Breast epithelium (tissue), 3 donors: ENCODE data around the gene ADPRM.

Source experiments
- CTCF ChIP-seq, 3 donors: fragments of 450-650 bp; IDR thresholded peaks; one replicate each; pipeline ENCODE4 v1.5.1; 2016 to 2017; ENCODE audit warnings: antibody characterized with exemption in 3 of 3, mild to moderate bottlenecking in 3 of 3, moderate library complexity in 3 of 3
- POLR2A ChIP-seq: fragments of 450-650 bp; IDR thresholded peaks from one replicate; pipeline ENCODE4 v1.6.1; 2016; ENCODE audit warnings: antibody characterized with exemption, mild to moderate bottlenecking, moderate library complexity

- TF ChIP-seq CTCF (IDR thresholded peaks at IDR 0.05) = no peak
- no peak for TF ChIP-seq POLR2A
Observed at GRCh38 chr17:10727192-10727591, 29.8 kb downstream of the ADPRM start.
